WTC11 (cell line): ENCODE measurements around the gene BPHL. TPM values are rescaled to one million over a fixed set of nuclear protein-coding genes. Genes with fewer than 3 reads are reported as not detected.

Experiments used
- ATAC-seq: fragments of 200-7000 bp; cut with Tn5 transposase; 2 replicates; pipeline ENCODE4 v1.10.0; 2021; ENCODE audit warnings: mild to moderate bottlenecking, moderate library complexity
- CTCF ChIA-PET: fragments of 300-600 bp; sonication (Branson Sonifier 250); formaldehyde crosslinking; loops from one replicate; lab custom pipeline; 2021; ENCODE audit warnings: antibody characterized with exemption; lab: Charles Lee
- POLR2A ChIA-PET: fragments of 350-600 bp; sonication (Branson Sonifier 250); formaldehyde crosslinking; loops from one replicate; lab custom pipeline; 2021; ENCODE audit warnings: antibody characterized with exemption; lab: Charles Lee
- DNase-seq: peaks from one replicate; pipeline ENCODE4 v3.0.0; 2021; ENCODE audit warnings: low spot score
- H3K27ac Mint-ChIP-seq: 2 replicates; pipeline ENCODE4 v1.8.0; 2021; ENCODE audit warnings: mixed read lengths
- H3K27me3 Mint-ChIP-seq: 2 replicates; pipeline ENCODE4 v1.8.0; 2021; ENCODE audit warnings: low read depth, mild to moderate bottlenecking, moderate library complexity, mixed read lengths
- H3K36me3 Mint-ChIP-seq: 2 replicates; pipeline ENCODE4 v1.8.0; 2021; ENCODE audit warnings: mixed read lengths
- H3K4me1 Mint-ChIP-seq: 2 replicates; pipeline ENCODE4 v1.8.0; 2022; ENCODE audit warnings: mixed read lengths
- H3K4me3 Mint-ChIP-seq: 2 replicates; pipeline ENCODE4 v1.8.0; 2021; ENCODE audit warnings: mild to moderate bottlenecking, moderate library complexity, mixed read lengths
- H3K9me3 Mint-ChIP-seq: 2 replicates; pipeline ENCODE4 v1.8.0; 2021; ENCODE audit warnings: mixed read lengths
- ATF6 ChIP-seq: sonication (generic); formaldehyde crosslinking; IDR thresholded peaks from 2 replicates; pipeline ENCODE4 v1.8.1; 2023; ENCODE audit warnings: mild to moderate bottlenecking, missing genetic modification reagents
- CBFB ChIP-seq: sonication (generic); formaldehyde crosslinking; IDR thresholded peaks from 2 replicates; pipeline ENCODE4 v1.8.1; 2022; ENCODE audit warnings: mild to moderate bottlenecking, low read depth, missing genetic modification reagents
- ESRRA ChIP-seq: sonication (generic); formaldehyde crosslinking; IDR thresholded peaks from 2 replicates; pipeline ENCODE4 v1.8.1; 2022; ENCODE audit warnings: mild to moderate bottlenecking, missing genetic modification reagents, borderline replicate concordance
- FOXK1 ChIP-seq: sonication (generic); formaldehyde crosslinking; IDR thresholded peaks from 2 replicates; pipeline ENCODE4 v1.8.0; 2022; ENCODE audit warnings: mild to moderate bottlenecking, moderate library complexity, missing genetic modification reagents
- GABPB1 ChIP-seq: sonication (generic); formaldehyde crosslinking; IDR thresholded peaks from 2 replicates; pipeline ENCODE4 v1.8.1; 2023; ENCODE audit warnings: mild to moderate bottlenecking, missing genetic modification reagents
- HMGA2 ChIP-seq: fragments of 250-450 bp; sonication (Bioruptor Pico); IDR thresholded peaks from 2 replicates; pipeline ENCODE4 v1.4.0; 2021; ENCODE audit warnings: mild to moderate bottlenecking, moderate library complexity
- JUN ChIP-seq: sonication (generic); formaldehyde crosslinking; IDR thresholded peaks from 2 replicates; pipeline ENCODE4 v1.8.0; 2023; ENCODE audit warnings: mild to moderate bottlenecking, missing genetic modification reagents
- KAT7 ChIP-seq: sonication (generic); formaldehyde crosslinking; IDR thresholded peaks from 2 replicates; pipeline ENCODE4 v1.8.1; 2023; ENCODE audit warnings: missing genetic modification reagents, mild to moderate bottlenecking, borderline replicate concordance
- MAX ChIP-seq: sonication (generic); formaldehyde crosslinking; IDR thresholded peaks from 2 replicates; pipeline ENCODE4 v1.8.0; 2022; ENCODE audit warnings: mild to moderate bottlenecking, missing genetic modification reagents
- NFATC4 ChIP-seq: fragments of 250-450 bp; sonication (Bioruptor Pico); IDR thresholded peaks from 2 replicates; pipeline ENCODE4 v1.9.0; 2021; ENCODE audit warnings: mild to moderate bottlenecking
- NFYB ChIP-seq: sonication (generic); formaldehyde crosslinking; conservative IDR thresholded peaks from 2 replicates; pipeline ENCODE4 v1.8.0; 2022; ENCODE audit warnings: low read depth, missing genetic modification reagents
- NR3C1 ChIP-seq: sonication (generic); formaldehyde crosslinking; conservative IDR thresholded peaks from 2 replicates; pipeline ENCODE4 v1.8.1; 2023; ENCODE audit warnings: low read depth, mild to moderate bottlenecking, missing genetic modification reagents
- PRRX2 ChIP-seq: fragments of 250-450 bp; sonication (Bioruptor Pico); IDR thresholded peaks from 2 replicates; pipeline ENCODE4 v1.8.0; 2021; ENCODE audit warnings: mild to moderate bottlenecking
- SMAD4 ChIP-seq: sonication (generic); formaldehyde crosslinking; IDR thresholded peaks from 2 replicates; pipeline ENCODE4 v1.8.0; 2022; ENCODE audit warnings: mild to moderate bottlenecking, missing genetic modification reagents
- SOX15 ChIP-seq: fragments of 250-450 bp; sonication (Bioruptor Pico); IDR thresholded peaks from 2 replicates; pipeline ENCODE4 v1.9.0; 2021; ENCODE audit warnings: mild to moderate bottlenecking
- TCF7 ChIP-seq: sonication (generic); formaldehyde crosslinking; IDR thresholded peaks from 2 replicates; pipeline ENCODE4 v1.8.0; 2022; ENCODE audit warnings: mild to moderate bottlenecking, low read depth, missing genetic modification reagents, moderate library complexity
- TEAD1 ChIP-seq: sonication (generic); formaldehyde crosslinking; IDR thresholded peaks from 2 replicates; pipeline ENCODE4 v1.8.0; 2022; ENCODE audit warnings: mild to moderate bottlenecking, missing genetic modification reagents
- ZBTB43 ChIP-seq: sonication (generic); formaldehyde crosslinking; IDR thresholded peaks from 2 replicates; pipeline ENCODE4 v1.8.1; 2023; ENCODE audit warnings: mild to moderate bottlenecking, missing genetic modification reagents
- ZNF396 ChIP-seq: fragments of 250-450 bp; sonication (Bioruptor Pico); IDR thresholded peaks from 2 replicates; pipeline ENCODE4 v1.8.0; 2021; ENCODE audit warnings: mild to moderate bottlenecking, moderate library complexity, borderline replicate concordance
- total RNA-seq: library from RNA; stranded (reverse); gene quantifications from 3 replicates; pipeline ENCODE4 v1.2.3, GENCODE V29; 2021
- TF ChIP-seq, protein P1 (sequence below): sonication (generic); formaldehyde crosslinking; IDR thresholded peaks from 2 replicates; pipeline ENCODE4 v1.8.1; 2023; ENCODE audit warnings: mild to moderate bottlenecking, moderate library complexity, missing genetic modification reagents
- TF ChIP-seq, protein P2 (sequence below): sonication (generic); formaldehyde crosslinking; IDR thresholded peaks from 2 replicates; pipeline ENCODE4 v1.8.1; 2023; ENCODE audit warnings: mild to moderate bottlenecking, missing genetic modification reagents, moderate library complexity
- TF ChIP-seq, protein P3 (sequence below): sonication (generic); formaldehyde crosslinking; IDR thresholded peaks from 2 replicates; pipeline ENCODE4 v1.8.0; 2022; ENCODE audit warnings: mild to moderate bottlenecking, missing genetic modification reagents
- TF ChIP-seq, protein P4 (sequence below): sonication (generic); formaldehyde crosslinking; IDR thresholded peaks from 2 replicates; pipeline ENCODE4 v1.8.0; 2023; ENCODE audit warnings: missing genetic modification reagents, mild to moderate bottlenecking, borderline replicate concordance

The BPHL gene
- total RNA-seq, 1 experiment from 2014 or later = 29.7 TPM

- peak; percentile 76; the same call in 1 of the 2 replicates for TF ChIP-seq ZBTB43 (CRISPR knock-in tag)
- TF ChIP-seq TCF7 (CRISPR knock-in tag) = no peak
- peak; percentile 62; the same call in 1 of the 2 replicates for TF ChIP-seq GABPB1 (CRISPR knock-in tag)
- TF ChIP-seq, protein P1, sequence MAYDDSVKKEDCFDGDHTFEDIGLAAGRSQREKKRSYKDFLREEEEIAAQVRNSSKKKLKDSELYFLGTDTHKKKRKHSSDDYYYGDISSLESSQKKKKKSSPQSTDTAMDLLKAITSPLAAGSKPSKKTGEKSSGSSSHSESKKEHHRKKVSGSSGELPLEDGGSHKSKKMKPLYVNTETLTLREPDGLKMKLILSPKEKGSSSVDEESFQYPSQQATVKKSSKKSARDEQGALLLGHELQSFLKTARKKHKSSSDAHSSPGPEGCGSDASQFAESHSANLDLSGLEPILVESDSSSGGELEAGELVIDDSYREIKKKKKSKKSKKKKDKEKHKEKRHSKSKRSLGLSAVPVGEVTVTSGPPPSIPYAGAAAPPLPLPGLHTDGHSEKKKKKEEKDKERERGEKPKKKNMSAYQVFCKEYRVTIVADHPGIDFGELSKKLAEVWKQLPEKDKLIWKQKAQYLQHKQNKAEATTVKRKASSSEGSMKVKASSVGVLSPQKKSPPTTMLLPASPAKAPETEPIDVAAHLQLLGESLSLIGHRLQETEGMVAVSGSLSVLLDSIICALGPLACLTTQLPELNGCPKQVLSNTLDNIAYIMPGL (CRISPR knock-in tag) = 0 out of 2 replicates have a peak, but pooled peaks have one; percentile 57
- no peak for TF ChIP-seq NR3C1
- no peak for TF ChIP-seq JUN (CRISPR knock-in tag)
- no peak for TF ChIP-seq ZNF396 (CRISPR knock-in tag)
- 0 out of 2 replicates have a peak, but pooled peaks have one; percentile 50 for TF ChIP-seq FOXK1 (CRISPR knock-in tag)
- TF ChIP-seq, protein P2, sequence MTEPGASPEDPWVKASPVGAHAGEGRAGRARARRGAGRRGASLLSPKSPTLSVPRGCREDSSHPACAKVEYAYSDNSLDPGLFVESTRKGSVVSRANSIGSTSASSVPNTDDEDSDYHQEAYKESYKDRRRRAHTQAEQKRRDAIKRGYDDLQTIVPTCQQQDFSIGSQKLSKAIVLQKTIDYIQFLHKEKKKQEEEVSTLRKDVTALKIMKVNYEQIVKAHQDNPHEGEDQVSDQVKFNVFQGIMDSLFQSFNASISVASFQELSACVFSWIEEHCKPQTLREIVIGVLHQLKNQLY = no peak
- TF ChIP-seq, protein P3, sequence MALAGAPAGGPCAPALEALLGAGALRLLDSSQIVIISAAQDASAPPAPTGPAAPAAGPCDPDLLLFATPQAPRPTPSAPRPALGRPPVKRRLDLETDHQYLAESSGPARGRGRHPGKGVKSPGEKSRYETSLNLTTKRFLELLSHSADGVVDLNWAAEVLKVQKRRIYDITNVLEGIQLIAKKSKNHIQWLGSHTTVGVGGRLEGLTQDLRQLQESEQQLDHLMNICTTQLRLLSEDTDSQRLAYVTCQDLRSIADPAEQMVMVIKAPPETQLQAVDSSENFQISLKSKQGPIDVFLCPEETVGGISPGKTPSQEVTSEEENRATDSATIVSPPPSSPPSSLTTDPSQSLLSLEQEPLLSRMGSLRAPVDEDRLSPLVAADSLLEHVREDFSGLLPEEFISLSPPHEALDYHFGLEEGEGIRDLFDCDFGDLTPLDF (CRISPR knock-in tag) = peak; percentile 39; the same call in 1 of the 2 replicates
- TF ChIP-seq HMGA2 (CRISPR knock-in tag) = no peak
- no peak for TF ChIP-seq ATF6
- TF ChIP-seq PRRX2 (CRISPR knock-in tag) = 0 out of 2 replicates have a peak, but pooled peaks have one; percentile 46
- TF ChIP-seq ESRRA (CRISPR knock-in tag) = no peak
- no peak for TF ChIP-seq NFATC4
- TF ChIP-seq CBFB (CRISPR knock-in tag) = no peak
Measured at GRCh38 chr6:3162565-3163247, 44.2 kb downstream of the BPHL start (continued).

GRCh38 chr6:3163248-3163594, 44.7 kb downstream of the BPHL start:
- Mint-ChIP-seq H3K27me3 (no peaks in the 10 kb centered on the region), H3K36me3 (no peaks in the 10 kb centered on the region), H3K4me1 (peaks cover 43% of the 10 kb centered on the region), H3K9me3 (no peaks in the 10 kb centered on the region), H3K4me3 (peak overlapping the region; percentile 73), H3K27ac (peak overlapping the region; percentile 94; the same call in 1 of the 2 replicates)
- no peak for ATAC-seq
- DNase-seq = no peak
- ChIA-PET POLR2A (interaction anchor here (1.3 to 1.8 kb wide), 4 partner anchors 45 to 95 kb away, joined by 3 to 6 read pairs (median 4); partner anchors contain the start of gene PSMG4), CTCF (interaction anchor here (0.6 to 5.0 kb wide), 9 partner anchors 8 to 348 kb away, joined by 3 to 30 read pairs (median 4); no protein-coding TSS in a partner anchor)
- TF ChIP-seq NR3C1 (no peak), TCF7 (CRISPR knock-in tag) (no peak), SMAD4 (CRISPR knock-in tag) (no peak), KAT7 (CRISPR knock-in tag) (no peak), ZNF396 (CRISPR knock-in tag) (no peak), NFYB (no peak), SOX15 (CRISPR knock-in tag) (no peak), NFATC4 (no peak), MAX (no peak), TEAD1 (CRISPR knock-in tag) (no peak)
- TF ChIP-seq, protein P4, sequence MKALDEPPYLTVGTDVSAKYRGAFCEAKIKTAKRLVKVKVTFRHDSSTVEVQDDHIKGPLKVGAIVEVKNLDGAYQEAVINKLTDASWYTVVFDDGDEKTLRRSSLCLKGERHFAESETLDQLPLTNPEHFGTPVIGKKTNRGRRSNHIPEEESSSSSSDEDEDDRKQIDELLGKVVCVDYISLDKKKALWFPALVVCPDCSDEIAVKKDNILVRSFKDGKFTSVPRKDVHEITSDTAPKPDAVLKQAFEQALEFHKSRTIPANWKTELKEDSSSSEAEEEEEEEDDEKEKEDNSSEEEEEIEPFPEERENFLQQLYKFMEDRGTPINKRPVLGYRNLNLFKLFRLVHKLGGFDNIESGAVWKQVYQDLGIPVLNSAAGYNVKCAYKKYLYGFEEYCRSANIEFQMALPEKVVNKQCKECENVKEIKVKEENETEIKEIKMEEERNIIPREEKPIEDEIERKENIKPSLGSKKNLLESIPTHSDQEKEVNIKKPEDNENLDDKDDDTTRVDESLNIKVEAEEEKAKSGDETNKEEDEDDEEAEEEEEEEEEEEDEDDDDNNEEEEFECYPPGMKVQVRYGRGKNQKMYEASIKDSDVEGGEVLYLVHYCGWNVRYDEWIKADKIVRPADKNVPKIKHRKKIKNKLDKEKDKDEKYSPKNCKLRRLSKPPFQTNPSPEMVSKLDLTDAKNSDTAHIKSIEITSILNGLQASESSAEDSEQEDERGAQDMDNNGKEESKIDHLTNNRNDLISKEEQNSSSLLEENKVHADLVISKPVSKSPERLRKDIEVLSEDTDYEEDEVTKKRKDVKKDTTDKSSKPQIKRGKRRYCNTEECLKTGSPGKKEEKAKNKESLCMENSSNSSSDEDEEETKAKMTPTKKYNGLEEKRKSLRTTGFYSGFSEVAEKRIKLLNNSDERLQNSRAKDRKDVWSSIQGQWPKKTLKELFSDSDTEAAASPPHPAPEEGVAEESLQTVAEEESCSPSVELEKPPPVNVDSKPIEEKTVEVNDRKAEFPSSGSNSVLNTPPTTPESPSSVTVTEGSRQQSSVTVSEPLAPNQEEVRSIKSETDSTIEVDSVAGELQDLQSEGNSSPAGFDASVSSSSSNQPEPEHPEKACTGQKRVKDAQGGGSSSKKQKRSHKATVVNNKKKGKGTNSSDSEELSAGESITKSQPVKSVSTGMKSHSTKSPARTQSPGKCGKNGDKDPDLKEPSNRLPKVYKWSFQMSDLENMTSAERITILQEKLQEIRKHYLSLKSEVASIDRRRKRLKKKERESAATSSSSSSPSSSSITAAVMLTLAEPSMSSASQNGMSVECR (CRISPR knock-in tag) = no peak
